Progenitor cell of endocrine pancreas (in vitro differentiated cells): ENCODE results near the gene LIME1. TPM values are rescaled to one million over a fixed set of nuclear protein-coding genes. Genes with fewer than 3 reads are reported as not detected.

Source experiments
- DNase-seq: peaks from one replicate; pipeline ENCODE4 v3.0.0; 2021; ENCODE audit warnings: low spot score; ENCODE audit not compliant: unreplicated experiment
- H3K27ac Mint-ChIP-seq: 2 replicates; pipeline ENCODE4 v1.8.0; 2021; ENCODE audit warnings: mild to moderate bottlenecking, moderate library complexity, mixed read lengths
- H3K27me3 Mint-ChIP-seq: 2 replicates; pipeline ENCODE4 v1.8.0; 2021; ENCODE audit warnings: mixed read lengths
- H3K36me3 Mint-ChIP-seq: 2 replicates; pipeline ENCODE4 v1.8.0; 2022; ENCODE audit warnings: mixed read lengths; ENCODE audit not compliant: insufficient read depth
- H3K4me1 Mint-ChIP-seq: 2 replicates; pipeline ENCODE4 v1.8.0; 2021; ENCODE audit warnings: low read depth, mixed read lengths
- H3K4me3 Mint-ChIP-seq: 2 replicates; pipeline ENCODE4 v1.8.0; 2021; ENCODE audit warnings: low read depth, mild to moderate bottlenecking, moderate library complexity, mixed read lengths
- H3K9me3 Mint-ChIP-seq: 2 replicates; pipeline ENCODE4 v1.8.0; 2021; ENCODE audit warnings: low read depth, mixed read lengths
- total RNA-seq: library from RNA; stranded (reverse); gene quantifications from 2 replicates; pipeline ENCODE4 v1.2.1, GENCODE V29; 2021
- TF ChIP-seq, protein P1 (sequence below): fragments of 200-600 bp; sonication (generic); IDR thresholded peaks from one replicate; pipeline ENCODE4 v1.5.0; 2021; ENCODE audit warnings: antibody characterized with exemption, mild to moderate bottlenecking; ENCODE audit not compliant: unreplicated experiment

The LIME1 gene
- total RNA-seq, 1 donor from 2014 or later = 17.2 TPM

DNA sequence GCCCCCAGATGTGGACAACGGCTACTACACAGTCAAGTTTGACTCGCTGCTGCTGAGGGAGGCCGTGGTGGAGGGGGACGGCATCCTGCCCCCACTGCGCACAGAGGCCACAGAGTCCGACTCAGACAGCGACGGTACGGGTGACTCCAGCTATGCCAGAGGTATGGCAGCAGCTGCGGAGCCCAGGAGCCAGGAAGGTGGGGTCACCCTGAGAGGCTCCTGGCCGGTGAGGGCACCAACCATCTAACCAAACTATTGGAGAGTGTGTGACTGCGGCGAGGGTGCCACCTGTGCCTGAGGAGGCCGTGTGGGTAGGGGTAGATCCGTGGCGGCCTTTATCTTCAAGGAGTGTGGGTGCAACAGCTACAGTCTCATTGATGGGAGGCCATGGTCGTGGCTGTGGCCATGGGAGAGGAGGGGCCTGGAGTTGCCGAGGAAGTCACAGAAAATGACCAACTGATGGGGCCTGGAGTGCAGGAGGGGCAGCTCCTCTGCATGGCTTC is 2.8 kb upstream of the LIME1 start:
- Mint-ChIP-seq H3K9me3 (no peaks in the 10 kb centered on the region), H3K4me3 (no peak overlapping the region), H3K4me1 (no peaks in the 10 kb centered on the region), H3K27me3 (peaks cover 6% of the 10 kb centered on the region), H3K36me3 (peaks cover 20% of the 10 kb centered on the region), H3K27ac (no peak overlapping the region)
- DNase-seq = no peak
- TF ChIP-seq, protein P1, sequence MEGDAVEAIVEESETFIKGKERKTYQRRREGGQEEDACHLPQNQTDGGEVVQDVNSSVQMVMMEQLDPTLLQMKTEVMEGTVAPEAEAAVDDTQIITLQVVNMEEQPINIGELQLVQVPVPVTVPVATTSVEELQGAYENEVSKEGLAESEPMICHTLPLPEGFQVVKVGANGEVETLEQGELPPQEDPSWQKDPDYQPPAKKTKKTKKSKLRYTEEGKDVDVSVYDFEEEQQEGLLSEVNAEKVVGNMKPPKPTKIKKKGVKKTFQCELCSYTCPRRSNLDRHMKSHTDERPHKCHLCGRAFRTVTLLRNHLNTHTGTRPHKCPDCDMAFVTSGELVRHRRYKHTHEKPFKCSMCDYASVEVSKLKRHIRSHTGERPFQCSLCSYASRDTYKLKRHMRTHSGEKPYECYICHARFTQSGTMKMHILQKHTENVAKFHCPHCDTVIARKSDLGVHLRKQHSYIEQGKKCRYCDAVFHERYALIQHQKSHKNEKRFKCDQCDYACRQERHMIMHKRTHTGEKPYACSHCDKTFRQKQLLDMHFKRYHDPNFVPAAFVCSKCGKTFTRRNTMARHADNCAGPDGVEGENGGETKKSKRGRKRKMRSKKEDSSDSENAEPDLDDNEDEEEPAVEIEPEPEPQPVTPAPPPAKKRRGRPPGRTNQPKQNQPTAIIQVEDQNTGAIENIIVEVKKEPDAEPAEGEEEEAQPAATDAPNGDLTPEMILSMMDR = no peak

DNA sequence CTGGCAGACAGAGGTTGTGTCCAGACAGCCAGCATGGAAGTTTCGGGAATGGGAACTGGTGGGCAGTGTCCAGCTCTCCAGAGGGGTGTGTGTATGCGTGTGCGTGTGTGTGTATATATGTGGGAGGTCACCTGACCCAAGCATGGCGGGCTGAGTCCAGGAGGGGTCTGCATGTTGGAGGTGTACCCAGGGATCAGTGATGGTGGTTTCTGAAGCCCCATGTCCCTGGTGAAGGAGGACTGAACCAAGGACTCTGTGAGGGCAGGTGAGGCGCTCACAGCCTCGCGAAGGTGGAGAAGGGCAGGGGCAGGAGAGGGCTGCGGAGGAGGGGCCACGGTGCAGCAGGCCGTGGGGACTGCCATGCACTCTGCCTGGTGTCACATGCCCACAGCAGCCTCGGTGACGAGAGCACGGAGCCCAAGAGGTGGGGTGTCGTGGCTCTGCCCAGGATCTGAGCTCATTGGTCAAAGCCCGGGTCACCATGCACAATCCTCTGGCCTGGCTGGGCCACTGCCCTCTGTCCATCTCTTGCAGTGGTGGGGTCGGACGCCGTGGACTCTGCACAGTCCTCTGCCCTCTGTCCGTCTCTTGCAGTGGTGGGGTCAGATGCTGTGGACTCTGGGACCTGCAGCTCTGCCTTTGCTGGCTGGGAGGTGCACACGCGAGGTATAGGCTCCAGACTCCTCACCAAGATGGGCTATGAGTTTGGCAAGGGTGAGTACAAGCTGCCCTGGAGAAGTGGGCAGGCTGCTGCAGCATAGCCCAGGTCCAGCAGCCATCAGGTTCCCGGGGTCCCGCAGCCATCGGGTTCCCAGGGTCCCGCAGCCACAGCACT is 2.1 kb upstream of the LIME1 start:
- DNase-seq = no peak
- no peak overlapping the region for H3K4me3 Mint-ChIP-seq
- H3K9me3 Mint-ChIP-seq = no peaks in the 10 kb centered on the region
- no peak overlapping the region for H3K27ac Mint-ChIP-seq
- TF ChIP-seq, protein P1 = no peak
- H3K4me1 Mint-ChIP-seq = no peaks in the 10 kb centered on the region
- peaks cover 20% of the 10 kb centered on the region for H3K36me3 Mint-ChIP-seq
- peaks cover 6% of the 10 kb centered on the region for H3K27me3 Mint-ChIP-seq

DNA sequence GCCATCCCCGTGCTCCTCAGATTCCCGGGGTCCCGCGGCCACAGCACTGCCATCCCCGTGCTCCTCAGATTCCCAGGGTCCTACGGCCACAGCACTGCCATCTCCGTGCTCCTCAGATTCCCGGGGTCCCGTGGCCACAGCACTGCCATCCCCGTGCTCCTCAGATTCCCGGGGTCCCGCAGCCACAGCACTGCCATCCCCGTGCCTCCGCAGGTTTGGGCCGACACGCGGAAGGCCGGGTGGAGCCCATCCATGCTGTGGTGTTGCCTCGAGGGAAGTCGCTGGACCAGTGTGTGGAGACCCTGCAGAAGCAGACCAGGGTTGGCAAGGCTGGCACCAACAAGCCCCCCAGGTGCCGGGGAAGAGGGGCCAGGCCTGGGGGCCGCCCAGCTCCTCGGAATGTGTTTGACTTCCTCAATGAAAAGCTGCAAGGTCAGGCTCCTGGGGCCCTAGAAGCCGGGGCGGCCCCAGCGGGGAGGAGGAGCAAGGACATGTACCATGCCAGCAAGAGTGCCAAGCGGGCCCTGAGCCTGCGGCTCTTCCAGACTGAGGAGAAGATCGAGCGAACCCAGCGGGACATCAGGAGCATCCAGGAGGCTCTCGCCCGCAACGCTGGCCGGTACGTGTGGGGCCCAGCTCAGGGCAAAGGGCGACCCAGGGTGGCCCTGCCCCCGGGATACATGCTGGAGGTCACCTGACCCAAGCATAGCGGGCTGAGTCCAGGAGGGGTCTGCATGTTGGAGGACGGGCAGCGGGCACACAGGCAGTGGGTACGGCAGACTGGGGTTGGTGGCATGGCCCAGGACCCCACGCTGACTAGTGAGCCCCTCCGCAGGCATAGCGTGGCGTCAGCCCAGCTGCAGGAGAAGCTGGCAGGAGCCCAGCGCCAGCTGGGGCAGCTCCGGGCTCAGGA is 1.3 kb upstream of the LIME1 start:
- H3K27ac Mint-ChIP-seq = no peak overlapping the region

DNA sequence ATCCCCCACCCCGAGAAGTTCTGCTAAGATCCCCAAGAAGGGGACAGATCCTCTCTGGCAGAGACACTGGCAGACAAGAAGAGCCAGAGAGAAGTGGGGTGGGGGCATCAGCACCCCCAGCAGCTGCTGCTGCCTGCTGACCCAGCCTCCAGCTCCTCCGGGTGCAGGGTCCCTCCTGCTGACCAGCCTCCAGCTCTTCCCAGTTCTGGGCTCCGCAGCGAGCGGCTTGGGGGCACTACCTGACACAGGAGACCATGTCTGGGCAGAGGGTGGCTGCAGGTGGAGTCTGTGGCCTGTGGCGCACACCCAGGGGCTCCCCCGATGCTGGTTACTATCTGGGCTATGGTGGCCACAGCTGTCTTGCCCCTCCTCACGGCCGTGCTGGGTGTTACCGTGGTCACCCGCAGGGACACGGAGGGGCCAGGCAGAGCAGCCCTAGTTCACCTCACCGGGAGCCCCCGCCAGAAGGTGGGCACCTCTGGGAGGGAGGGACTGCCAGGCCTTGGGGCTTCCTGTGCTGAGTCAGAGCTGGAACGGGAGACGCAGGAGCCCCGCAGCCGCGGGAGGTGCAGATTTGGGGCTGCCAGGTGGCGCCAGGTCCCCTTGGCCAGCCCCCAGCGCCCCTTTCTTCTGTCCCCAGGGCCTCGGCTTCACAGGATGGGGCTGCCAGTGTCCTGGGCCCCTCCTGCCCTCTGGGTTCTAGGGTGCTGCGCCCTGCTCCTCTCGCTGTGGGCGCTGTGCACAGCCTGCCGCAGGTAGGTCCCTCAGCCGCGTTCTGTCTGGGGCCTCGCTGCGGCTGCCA is 630 bp downstream of the LIME1 start:
- Mint-ChIP-seq H3K4me3 (no peak overlapping the region), H3K27ac (no peak overlapping the region), H3K4me1 (no peaks in the 10 kb centered on the region), H3K36me3 (peaks cover 17% of the 10 kb centered on the region), H3K27me3 (peaks cover 6% of the 10 kb centered on the region), H3K9me3 (no peaks in the 10 kb centered on the region)
- TF ChIP-seq, protein P1 = no peak
- DNase-seq = no peak

More for the DNA sequence above, 1.3 kb upstream of the LIME1 start:
- DNase-seq = no peak
- TF ChIP-seq, protein P1 = no peak
- Mint-ChIP-seq H3K36me3 (peaks cover 17% of the 10 kb centered on the region), H3K4me1 (no peaks in the 10 kb centered on the region), H3K27me3 (peaks cover 6% of the 10 kb centered on the region), H3K4me3 (no peak overlapping the region), H3K9me3 (no peaks in the 10 kb centered on the region)

DNA sequence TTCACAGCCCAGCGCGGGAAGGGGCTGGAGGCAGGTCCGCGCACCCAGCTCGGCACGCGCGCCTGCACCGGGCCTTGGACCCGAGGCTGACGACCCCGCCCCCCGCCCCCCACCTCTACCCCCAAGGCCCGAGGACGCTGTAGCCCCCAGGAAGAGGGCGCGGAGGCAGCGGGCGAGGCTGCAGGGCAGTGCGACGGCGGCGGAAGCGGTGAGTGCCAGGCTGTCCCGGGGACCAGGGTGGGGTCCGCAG is 1.2 kb downstream of the LIME1 start:
- Mint-ChIP-seq H3K4me1 (no peaks in the 10 kb centered on the region), H3K4me3 (no peak overlapping the region), H3K9me3 (no peaks in the 10 kb centered on the region), H3K36me3 (peaks cover 17% of the 10 kb centered on the region), H3K27me3 (peaks cover 6% of the 10 kb centered on the region), H3K27ac (no peak overlapping the region)
- no peak for DNase-seq
- TF ChIP-seq, protein P1 = no peak
